ENCODE results near the gene KRT16.
"Not testable (repeated sequence)": the region's sequence is repeated elsewhere in the genome, so short reads cannot be mapped to it uniquely, and the experiment has no call there.

Gene KRT16

DNA sequence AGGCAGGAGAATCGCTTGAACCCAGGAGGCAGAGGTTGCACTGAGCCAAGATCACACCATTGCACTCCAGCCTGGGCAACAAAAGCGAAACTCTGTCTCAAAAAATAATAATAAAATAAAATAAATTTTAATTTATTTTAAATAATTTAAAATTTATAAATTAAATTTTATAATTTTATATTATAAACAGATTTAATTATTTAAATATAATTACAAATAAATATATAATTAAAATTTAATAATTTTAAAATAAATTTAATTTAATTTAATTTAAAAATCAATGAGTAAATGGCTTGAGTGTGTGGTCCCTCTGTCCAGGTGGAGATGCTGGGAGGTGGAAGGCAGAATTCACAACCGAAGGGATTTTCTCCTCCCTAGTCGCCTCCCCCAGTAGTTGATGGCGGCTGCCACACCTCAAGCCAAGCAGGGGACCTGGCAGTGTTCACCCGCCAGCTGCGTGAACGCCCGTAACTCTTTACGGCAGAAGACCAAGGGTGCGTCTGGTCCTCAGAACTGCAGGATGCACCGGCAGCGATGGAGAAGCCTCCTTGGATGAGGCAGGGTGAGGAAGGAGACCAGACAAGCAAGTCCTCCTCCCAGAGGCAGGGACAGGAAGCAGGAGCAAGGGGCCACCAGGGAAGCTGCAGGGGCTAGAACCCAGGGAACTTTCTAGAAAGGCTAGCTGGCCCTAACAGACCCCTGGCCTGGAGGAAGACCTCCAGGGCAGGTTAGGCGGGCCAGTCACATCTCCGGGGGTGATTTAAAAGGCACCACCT is 34.7 kb upstream of the KRT16 start:
- no peak for DNase-seq

- no peak for DNase-seq
These were observed 29.9 kb upstream of the KRT16 start for GRCh38 chr17:41642252-41643156.

- DNase-seq: not testable (repeated sequence)
These were observed 28.0 kb upstream of the KRT16 start for GRCh38 chr17:41640596-41640995.

- DNase-seq: peak; percentile 33
These were observed 27.2 kb upstream of the KRT16 start for GRCh38 chr17:41639492-41640473.

DNA sequence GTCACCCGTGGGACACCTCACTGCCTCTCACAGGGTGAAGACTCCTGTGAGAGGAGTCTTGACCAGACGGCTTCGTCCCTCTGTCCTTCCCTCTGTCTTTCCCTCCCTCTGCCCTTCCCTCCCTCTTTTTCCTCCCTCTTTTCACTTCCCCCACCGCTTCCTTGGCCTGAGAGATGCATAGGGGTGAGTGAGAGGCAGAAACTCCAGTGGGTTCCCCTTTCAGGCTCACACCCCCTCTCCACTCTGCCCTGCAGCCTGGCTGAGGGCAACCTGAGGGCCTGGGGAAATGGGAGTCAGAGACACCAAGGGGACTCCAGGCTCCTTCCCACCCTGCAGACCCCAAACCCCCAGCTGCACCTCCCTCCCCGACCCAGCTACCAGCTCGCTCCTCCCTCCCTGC is 26.4 kb upstream of the KRT16 start:
- peak; percentile 69 for DNase-seq

DNA sequence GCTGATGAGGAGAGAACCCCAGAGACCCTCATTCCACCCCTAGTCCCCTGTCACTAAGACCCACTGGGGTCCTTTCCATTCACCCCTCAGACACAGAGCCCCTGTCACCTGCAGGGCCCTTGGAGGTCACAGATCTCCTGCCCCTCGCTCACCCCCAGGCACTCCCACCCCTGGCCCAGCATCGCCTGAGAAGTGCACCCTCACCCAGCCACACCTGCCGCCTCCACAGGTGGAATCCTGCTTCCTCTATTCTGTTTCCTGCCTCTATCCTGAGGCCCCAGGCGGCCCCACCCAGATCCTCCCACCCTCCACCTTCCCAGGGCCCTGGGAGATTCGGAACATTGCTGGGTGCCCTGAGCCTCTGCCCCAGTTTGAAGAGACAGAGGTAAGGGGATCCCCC is 25.6 kb upstream of the KRT16 start:
- no peak for DNase-seq

DNA sequence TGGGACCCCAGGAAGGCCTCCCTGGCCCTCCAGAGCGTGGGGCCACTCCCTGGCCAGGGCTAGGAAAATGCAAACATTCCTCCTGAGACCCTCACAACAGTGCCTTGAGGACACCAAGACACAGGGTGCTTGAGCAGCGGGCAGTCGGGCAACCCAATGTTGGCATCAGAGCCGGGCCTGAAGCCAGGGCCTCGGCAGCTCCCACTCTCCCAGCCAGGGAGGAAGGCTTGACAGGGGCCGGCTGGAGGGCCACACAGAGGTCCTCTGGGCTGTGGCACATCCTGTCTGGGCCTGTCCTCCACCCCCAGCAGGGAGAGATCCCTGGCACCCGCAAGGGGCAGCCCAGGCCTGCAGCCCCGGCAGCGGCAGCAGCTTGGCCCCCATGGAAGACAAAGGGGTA is 24.1 kb upstream of the KRT16 start:
- no peak for DNase-seq

DNA sequence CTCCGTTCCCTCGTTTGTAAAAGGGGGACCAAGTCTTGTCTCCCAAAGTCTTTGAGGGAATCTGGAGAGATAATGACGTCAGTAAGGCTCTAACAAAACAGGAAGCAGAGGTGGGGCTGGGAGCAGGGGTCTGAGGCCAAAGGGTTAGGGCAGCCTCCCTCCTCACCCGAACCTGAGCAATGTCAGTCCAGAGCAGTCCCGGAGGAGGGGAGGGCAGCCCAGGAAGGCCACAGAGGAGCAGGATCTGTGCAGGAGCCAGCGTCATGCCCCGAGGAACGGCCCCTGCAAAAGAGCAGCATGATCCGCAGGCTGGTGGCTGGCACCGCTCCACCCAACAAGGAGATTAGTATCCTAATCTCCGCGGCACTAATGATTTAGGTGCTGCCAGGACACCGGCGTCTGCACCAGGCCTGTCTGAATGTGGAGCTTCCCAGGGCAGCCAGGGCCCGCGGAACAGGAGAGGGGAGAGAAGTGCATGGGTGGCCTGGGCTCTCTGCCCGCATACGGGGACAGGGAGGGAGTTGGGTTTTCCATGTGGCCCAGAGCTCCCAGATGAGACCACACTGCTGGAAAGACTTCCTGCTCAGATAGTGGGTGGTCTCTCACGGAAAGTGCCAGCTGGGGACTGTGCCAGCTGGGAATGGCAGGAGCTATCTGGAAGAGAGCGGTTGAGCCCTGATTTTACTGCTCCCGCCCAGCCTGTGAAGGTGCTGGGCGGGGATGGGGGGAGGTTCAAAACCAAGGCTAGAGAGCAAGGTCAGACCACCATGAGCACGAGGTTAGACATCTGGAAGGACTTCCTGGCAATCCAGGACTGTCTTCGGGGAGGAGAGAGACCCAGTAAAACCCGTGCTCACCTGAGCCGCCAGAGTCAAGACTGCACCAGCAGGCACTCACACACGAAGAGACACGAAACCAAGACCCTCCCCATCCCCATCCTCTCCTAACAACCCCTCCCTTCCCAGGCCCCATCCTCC is 22.8 kb upstream of the KRT16 start:
- no peak for DNase-seq

- no peak for DNase-seq
These were observed 22.1 kb upstream of the KRT16 start for GRCh38 chr17:41634639-41635038.

- DNase-seq: no peak
These were observed 21.1 kb upstream of the KRT16 start for GRCh38 chr17:41633556-41634199.

GRCh38 chr17:41632482-41633105 is 20.0 kb upstream of the KRT16 start:
- no peak for DNase-seq

GRCh38 chr17:41631898-41632285 is 19.3 kb upstream of the KRT16 start:
- no peak for DNase-seq

- no peak for DNase-seq
These were observed 18.7 kb upstream of the KRT16 start for GRCh38 chr17:41631025-41631897.

- peak; percentile 25 for DNase-seq
These were observed 17.5 kb upstream of the KRT16 start for GRCh38 chr17:41629826-41630670.

DNA sequence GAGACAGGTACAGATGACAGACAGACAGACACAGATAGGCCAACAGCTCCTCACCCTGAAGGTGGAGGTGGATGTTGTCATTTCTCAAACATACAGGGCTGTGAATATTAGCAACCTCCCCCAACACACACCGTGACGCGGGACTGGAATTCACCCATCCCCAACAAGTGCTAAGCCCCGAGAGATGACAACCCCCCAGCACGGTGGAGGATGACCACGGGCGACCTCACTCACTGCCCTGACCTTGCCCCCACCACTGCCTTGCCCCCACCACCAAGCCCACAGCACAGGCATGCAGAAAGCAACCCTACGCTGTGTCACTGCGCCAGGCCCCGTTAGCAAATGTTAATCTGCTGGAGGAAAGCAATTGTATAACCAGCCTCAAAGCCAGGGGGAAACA is 16.7 kb upstream of the KRT16 start:
- no peak for DNase-seq

DNA sequence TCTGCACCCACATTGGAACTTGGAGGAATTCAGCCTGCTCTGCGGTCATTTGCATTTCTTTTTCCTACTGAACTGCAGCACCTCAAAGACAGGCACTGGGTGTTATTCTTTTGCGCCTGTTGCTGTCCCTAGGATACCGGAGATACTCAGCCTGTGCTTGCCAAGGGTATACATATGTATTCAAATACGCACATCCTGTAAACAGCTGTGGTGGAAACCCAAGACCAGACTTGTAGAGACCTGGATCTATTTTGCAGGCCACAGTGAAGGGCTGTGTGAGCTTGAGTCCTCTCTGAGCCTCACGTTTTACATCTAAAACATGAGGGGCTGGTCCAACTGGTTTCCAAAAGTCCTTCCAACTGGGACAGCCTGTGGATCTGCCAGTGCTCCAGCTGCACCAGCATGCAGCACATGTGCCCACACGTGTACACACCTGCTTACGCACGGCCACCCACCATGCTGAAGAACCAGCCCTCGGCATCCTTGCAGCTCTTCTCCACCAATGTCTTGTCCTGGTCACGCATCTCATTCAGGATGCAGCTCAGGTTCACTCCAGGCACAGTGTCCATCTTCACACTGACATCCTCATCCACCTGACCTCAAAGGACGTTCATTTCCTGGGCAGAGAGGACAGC is 16.2 kb upstream of the KRT16 start:
- DNase-seq: not testable (repeated sequence)

- not testable (repeated sequence) for DNase-seq
These were observed 15.5 kb upstream of the KRT16 start for GRCh38 chr17:41628073-41628370.

All from MV-4-11 (cell line).